Coronary artery (tissue), 2 donors: Measurements from ENCODE around the gene LAPTM5.

Experiments used
- DNase-seq: peaks from one replicate; pipeline ENCODE4 v3.0.0-alpha.2; 2017; ENCODE audit warnings: low spot score
- H3K27ac ChIP-seq, 2 donors: fragments of 200-600 bp; sonication (generic); one replicate each; pipeline ENCODE4 v1.5.1; 2016 to 2019
- H3K4me3 ChIP-seq: fragments of 200-600 bp; sonication (generic); 2 replicates; pipeline ENCODE4 v1.5.1; 2016; ENCODE audit warnings: mild to moderate bottlenecking, moderate library complexity
- CTCF ChIP-seq: fragments of 200-600 bp; sonication (generic); IDR thresholded peaks from one replicate; pipeline ENCODE4 v1.5.1; 2019; ENCODE audit warnings: antibody characterized with exemption

LAPTM5 gene

GRCh38 chr1:30740251-30741238 is 17.0 kb downstream of the LAPTM5 start:
- Histone ChIP-seq H3K27ac (no peak overlapping the region), H3K4me3 (no peak overlapping the region)
- TF ChIP-seq CTCF: no peak
- no peak for DNase-seq

- H3K4me3 ChIP-seq: no peak overlapping the region
- no peak for TF ChIP-seq CTCF
- H3K27ac ChIP-seq: no peak overlapping the region
- no peak for DNase-seq
These were observed 18.0 kb downstream of the LAPTM5 start for GRCh38 chr1:30739601-30740000.

DNA sequence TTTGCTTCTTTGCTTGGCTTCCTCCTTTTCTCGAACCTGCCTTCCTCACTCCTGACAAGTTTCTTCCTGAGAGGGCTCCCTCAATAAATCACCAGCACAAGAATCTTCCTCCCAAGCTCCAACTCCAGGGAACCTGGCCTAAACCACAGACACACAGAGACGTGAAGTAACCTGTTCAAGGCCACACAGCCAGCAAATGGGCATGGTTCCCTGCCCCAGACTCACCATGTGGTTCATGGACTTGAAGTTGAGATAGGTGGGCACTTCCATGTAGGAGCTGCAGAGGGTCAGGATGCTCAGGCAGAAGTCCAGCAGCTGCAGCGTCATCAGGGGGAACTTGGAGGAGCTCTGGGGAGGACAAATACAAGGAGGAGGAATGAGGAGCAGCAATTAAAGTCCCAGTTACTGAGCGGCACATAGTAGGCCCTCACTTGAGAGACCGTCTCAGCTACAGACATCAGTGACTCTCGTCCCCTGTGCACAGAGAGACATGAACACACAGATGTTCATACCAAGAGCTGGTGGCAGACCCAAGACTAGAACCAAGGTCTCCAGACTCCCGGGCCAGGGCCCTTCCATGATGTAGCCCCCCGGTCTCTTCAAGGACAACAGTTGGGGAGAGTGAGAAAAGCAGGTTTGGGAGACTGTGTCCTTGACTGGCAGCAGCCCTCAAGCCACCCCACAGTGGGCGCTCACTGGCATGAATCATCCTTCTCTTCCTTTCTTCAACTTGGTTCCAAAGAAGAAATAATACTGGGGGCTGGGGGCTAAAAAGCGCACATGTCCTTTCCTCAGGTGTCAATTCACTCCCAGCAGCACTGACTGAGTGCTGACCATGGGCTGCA is 18.6 kb downstream of the LAPTM5 start:
- no peak overlapping the region for H3K27ac ChIP-seq
- no peak overlapping the region for H3K4me3 ChIP-seq
- no peak for TF ChIP-seq CTCF
- DNase-seq: no peak

GRCh38 chr1:30738040-30738714 is 19.4 kb downstream of the LAPTM5 start:
- TF ChIP-seq CTCF: no peak
- Histone ChIP-seq H3K27ac (no peak overlapping the region), H3K4me3 (no peak overlapping the region)
- DNase-seq: no peak

DNA sequence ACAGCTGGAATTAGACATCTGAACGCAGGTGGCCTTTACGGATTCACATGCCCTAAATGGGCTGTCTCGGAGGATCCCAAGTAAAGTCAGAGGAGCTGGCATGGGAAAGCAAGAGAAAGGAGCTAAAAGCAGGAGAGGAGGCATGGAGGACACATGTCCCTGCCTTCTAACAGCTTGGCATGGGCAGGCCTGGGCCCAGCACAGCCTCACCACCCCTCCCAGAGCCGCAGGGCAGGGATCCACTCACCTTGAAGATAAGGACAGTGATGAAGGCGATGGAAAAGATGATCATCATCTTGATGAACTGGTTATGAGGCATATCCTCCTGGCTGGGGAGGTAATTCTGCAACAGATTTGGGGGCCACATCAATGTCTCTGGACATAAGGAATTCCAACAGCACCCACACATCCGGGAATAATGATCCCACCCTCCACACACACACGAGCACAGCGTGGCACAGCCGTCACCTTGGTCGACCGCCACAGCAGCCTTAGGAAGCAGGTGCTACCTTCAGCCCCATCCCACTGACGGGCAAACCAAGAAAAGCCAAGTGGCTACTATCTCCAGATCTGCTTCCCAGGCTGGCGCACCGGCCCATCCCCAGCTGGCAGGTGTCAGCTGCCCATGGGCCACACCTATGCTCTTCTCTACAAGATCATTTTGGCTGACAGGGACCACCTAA is 20.1 kb downstream of the LAPTM5 start:
- H3K27ac ChIP-seq: no peak overlapping the region

More for the DNA sequence above, 20.1 kb downstream of the LAPTM5 start:
- no peak for TF ChIP-seq CTCF
- no peak overlapping the region for H3K4me3 ChIP-seq
- DNase-seq: no peak
